IPS-15b (cell line): ENCODE data around the gene NEIL3.

Experiments
- H3K27me3 ChIP-seq: one replicate; pipeline ENCODE4 v1.6.1; 2013; ENCODE audit warnings: low read length; ENCODE audit not compliant: control insufficient read depth, insufficient read depth
- H3K36me3 ChIP-seq: one replicate; pipeline ENCODE4 v1.6.1; 2013; ENCODE audit warnings: low read length; ENCODE audit not compliant: control insufficient read depth, insufficient read depth
- H3K4me1 ChIP-seq: one replicate; pipeline ENCODE4 v1.6.1; 2013; ENCODE audit warnings: mild to moderate bottlenecking, low read length; ENCODE audit not compliant: control insufficient read depth, insufficient read depth
- H3K4me3 ChIP-seq: one replicate; pipeline ENCODE4 v1.5.1; 2013; ENCODE audit warnings: low read depth, low read length
- H3K9ac ChIP-seq: one replicate; pipeline ENCODE4 v1.6.1; 2013; ENCODE audit warnings: low read depth, mild to moderate bottlenecking, low read length
- H3K9me3 ChIP-seq: one replicate; pipeline ENCODE4 v1.6.1; 2013; ENCODE audit warnings: mild to moderate bottlenecking, low read length; ENCODE audit not compliant: control insufficient read depth, insufficient read depth

NEIL3 gene

DNA sequence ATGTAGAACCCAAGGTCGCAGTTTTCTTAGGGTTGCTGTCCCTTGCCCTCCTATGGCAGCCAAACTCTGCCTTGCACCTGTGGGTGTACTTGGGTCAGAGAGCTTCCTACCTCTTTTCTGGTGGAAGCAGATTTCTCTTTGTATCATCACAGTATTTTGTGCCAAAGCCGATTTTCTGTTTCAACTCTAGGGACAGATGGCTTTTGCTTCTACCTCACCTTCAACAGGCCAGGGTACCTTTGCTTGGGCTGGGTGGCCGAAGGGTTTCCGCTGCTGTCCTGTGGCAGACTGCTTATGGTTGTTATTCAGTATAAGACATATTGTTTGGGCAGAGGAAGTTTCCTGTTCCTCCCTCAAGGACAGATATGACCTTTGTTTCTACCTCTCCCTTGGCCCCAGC, 22.4 kb downstream of the NEIL3 start:
- no peaks in the 10 kb centered on the region for H3K4me1 ChIP-seq
- no peak overlapping the region for H3K9ac ChIP-seq
- no peak overlapping the region for H3K4me3 ChIP-seq
- H3K27me3 ChIP-seq = no peaks in the 10 kb centered on the region
- H3K9me3 ChIP-seq = no peaks in the 10 kb centered on the region
- peaks cover 3% of the 10 kb centered on the region for H3K36me3 ChIP-seq

- H3K36me3 ChIP-seq = peaks cover 3% of the 10 kb centered on the region
- H3K4me1 ChIP-seq = no peaks in the 10 kb centered on the region
- H3K9me3 ChIP-seq = no peaks in the 10 kb centered on the region
- no peak overlapping the region for H3K4me3 ChIP-seq
- H3K9ac ChIP-seq = no peak overlapping the region
- no peaks in the 10 kb centered on the region for H3K27me3 ChIP-seq
Measured at GRCh38 chr4:177339477-177340374, 30.1 kb downstream of the NEIL3 start.

DNA sequence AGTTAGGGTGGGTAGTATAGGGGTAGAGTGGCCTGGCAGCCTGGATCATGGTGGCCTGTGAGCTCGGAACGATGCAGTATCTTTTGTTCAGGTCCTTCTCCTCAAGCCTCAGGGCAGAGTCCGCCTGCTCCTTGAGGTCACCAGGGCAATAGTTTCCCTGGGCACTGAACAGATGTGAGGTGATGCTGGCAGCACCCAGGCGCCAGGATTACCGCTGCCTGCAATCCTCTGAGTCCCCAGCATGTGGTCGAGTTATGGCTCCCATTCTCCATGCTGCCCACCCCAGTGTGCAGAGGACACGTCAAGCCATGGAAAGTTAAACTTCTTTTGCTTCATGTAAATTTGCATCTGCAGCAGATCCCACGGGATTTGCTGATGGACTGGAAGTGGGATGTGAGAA, 38.7 kb downstream of the NEIL3 start:
- Histone ChIP-seq H3K9me3 (no peaks in the 10 kb centered on the region), H3K36me3 (no peaks in the 10 kb centered on the region), H3K27me3 (no peaks in the 10 kb centered on the region), H3K4me3 (no peak overlapping the region), H3K4me1 (no peaks in the 10 kb centered on the region), H3K9ac (no peak overlapping the region)

- no peaks in the 10 kb centered on the region for H3K4me1 ChIP-seq
- no peak overlapping the region for H3K4me3 ChIP-seq
- no peaks in the 10 kb centered on the region for H3K9me3 ChIP-seq
- H3K36me3 ChIP-seq = no peaks in the 10 kb centered on the region
- no peaks in the 10 kb centered on the region for H3K27me3 ChIP-seq
- H3K9ac ChIP-seq = no peak overlapping the region
Measured at GRCh38 chr4:177349191-177349590, 39.5 kb downstream of the NEIL3 start.

DNA sequence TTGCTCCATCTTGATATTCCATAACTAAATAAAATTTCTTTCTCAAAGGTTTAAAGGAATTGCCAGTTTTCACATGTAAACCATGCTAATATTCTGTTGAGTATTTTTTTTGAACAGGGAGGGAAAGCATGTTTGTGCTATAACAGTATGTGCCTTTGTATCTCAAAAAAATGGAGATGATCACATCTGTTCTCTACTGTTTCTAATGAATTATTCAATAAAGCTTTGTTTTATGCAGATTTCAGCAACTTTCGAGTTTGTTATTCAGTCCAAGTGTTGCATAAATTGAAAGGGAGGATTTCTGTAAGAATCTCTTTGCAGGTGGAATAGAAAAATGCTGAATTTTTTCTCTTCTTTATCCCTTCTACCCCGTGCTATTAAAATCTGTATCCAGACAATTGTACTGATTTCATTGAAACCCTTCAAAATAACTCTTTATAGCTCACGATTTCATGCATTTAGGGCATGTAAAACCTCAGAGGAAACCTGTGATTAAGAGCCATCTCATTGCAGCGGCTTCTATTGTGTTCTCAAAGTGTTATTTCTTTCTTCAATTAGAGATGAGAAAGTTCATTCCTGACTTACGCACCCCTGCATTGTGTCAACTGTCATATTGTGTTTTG, 42.1 kb downstream of the NEIL3 start:
- H3K36me3 ChIP-seq = no peaks in the 10 kb centered on the region
- H3K9ac ChIP-seq = no peak overlapping the region
- H3K9me3 ChIP-seq = no peaks in the 10 kb centered on the region
- no peaks in the 10 kb centered on the region for H3K4me1 ChIP-seq
- H3K27me3 ChIP-seq = no peaks in the 10 kb centered on the region
- no peak overlapping the region for H3K4me3 ChIP-seq

DNA sequence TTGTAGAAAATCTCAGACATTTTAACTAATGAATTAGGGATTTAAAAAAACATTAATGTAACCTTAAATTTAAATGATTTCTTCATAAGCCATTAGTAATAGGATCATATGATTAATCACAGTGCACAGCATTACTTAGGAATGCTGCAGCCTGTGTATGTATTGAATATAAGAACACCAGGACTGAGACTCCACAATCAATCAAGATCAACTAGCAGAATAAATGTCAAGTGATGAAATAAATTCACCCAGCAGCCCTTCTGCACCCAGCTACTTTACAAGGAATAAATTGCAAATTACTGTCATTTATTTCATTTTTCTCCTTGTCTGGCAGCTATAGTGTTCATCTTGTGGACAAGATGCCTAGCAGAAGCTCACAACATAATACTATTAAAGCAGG, 46.5 kb downstream of the NEIL3 start:
- Histone ChIP-seq H3K9me3 (no peaks in the 10 kb centered on the region), H3K4me3 (no peak overlapping the region), H3K27me3 (no peaks in the 10 kb centered on the region), H3K9ac (no peak overlapping the region), H3K4me1 (no peaks in the 10 kb centered on the region), H3K36me3 (no peaks in the 10 kb centered on the region)

DNA sequence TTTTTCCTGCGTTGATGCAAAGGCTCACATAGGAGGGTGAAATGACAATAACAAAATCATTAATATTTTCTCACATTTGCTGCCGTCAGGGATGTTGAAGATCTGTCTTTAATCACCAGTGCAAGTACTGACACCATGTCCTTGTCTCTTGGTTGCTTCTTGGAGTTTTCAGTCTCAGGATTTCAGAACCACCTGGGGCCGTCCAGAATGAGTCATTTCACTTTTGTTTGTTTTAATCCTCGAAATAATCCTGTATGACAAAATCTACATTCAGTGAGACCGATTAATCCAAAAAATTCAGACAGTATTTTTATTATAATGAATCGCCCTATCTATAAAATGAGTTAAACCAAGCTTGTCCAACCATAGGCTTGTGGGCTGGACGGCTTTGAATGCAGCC, 47.2 kb downstream of the NEIL3 start:
- no peaks in the 10 kb centered on the region for H3K36me3 ChIP-seq
- no peaks in the 10 kb centered on the region for H3K27me3 ChIP-seq
- no peak overlapping the region for H3K4me3 ChIP-seq
- H3K4me1 ChIP-seq = no peaks in the 10 kb centered on the region
- H3K9me3 ChIP-seq = no peaks in the 10 kb centered on the region
- H3K9ac ChIP-seq = no peak overlapping the region

DNA sequence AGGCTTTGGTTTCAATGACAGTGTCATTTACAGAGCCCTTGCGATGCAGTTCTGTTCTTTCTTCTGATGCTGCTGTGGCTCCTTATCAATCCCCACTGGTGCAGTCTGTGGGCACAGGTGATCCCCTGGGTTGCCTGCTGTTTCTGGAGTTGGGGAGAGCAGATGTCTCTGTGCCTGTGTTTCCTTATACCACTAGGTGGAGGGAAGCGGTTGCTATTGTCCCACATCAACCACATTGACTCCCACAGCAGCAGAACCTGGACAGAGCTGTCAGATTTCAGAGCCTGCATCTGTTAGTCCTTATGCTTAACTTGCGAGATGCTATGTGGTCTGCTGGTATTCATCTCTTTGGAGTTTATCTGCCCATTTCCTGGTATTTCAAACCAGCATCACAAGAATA, 57.7 kb downstream of the NEIL3 start:
- Histone ChIP-seq H3K9ac (no peak overlapping the region), H3K27me3 (no peaks in the 10 kb centered on the region), H3K4me3 (no peak overlapping the region), H3K9me3 (no peaks in the 10 kb centered on the region), H3K4me1 (no peaks in the 10 kb centered on the region), H3K36me3 (no peaks in the 10 kb centered on the region)

DNA sequence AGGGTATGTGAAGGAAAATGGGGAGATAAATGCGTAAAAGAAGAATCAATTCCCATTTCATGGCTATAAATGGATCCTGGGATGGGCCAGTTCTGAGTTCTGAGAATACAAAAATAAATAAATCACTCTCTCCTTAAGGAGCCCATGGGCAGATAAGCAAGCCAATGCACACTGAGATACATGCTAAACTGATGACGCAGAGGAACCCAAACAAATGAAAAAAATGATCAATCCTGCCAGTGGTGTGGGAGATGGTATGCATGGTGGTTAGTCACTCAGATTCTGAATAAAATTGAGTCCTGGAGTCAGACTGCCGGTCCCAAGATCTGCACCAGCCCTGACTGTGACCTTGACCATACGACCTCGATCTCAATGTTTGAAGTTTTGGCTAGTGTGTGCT, 59.7 kb downstream of the NEIL3 start:
- H3K27me3 ChIP-seq = no peaks in the 10 kb centered on the region
- no peaks in the 10 kb centered on the region for H3K36me3 ChIP-seq
- H3K4me3 ChIP-seq = no peak overlapping the region
- no peaks in the 10 kb centered on the region for H3K9me3 ChIP-seq
- no peaks in the 10 kb centered on the region for H3K4me1 ChIP-seq
- H3K9ac ChIP-seq = no peak overlapping the region

DNA sequence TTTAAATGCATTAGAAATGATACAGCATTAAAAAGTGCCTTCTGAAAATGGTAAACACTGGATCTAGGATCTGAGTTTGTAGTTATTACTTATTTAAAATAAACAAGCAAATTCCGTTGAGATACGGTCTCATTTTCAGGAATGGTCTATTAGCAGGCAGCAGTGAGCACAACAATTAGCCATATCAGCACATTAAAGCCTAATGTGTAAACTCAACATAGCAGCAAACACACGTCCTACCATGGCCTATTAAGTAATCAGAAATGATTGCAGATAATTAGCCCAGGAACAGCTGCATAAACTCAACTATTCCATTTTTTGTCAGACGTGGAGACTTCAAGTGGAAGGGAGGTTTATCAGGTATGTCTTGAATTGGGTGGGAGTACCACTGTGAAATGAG, 61.8 kb downstream of the NEIL3 start:
- H3K9ac ChIP-seq = no peak overlapping the region
- no peak overlapping the region for H3K4me3 ChIP-seq
- H3K4me1 ChIP-seq = no peaks in the 10 kb centered on the region
- H3K9me3 ChIP-seq = no peaks in the 10 kb centered on the region
- no peaks in the 10 kb centered on the region for H3K27me3 ChIP-seq
- no peaks in the 10 kb centered on the region for H3K36me3 ChIP-seq

DNA sequence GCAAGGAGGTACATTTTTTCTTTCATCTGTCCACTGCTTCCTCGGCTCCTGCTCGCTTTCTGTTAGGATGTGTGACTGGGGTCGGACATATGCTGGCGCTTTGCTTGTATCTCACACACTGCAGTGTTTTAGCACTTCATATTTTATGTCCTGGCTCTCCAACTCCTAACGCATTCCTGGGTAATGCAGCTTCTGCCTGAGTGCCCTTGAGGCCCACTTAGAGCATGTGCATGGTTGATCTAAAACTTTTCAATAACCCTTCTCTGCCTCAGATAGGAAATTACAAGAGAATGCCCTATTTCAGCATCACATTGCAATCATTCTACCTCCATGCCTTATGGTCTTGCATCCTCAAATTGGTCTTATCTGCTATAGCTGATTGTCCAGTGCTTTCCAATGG, 65.3 kb downstream of the NEIL3 start:
- Histone ChIP-seq H3K27me3 (no peaks in the 10 kb centered on the region), H3K4me3 (no peak overlapping the region), H3K9ac (no peak overlapping the region), H3K9me3 (no peaks in the 10 kb centered on the region), H3K36me3 (no peaks in the 10 kb centered on the region), H3K4me1 (no peaks in the 10 kb centered on the region)

DNA sequence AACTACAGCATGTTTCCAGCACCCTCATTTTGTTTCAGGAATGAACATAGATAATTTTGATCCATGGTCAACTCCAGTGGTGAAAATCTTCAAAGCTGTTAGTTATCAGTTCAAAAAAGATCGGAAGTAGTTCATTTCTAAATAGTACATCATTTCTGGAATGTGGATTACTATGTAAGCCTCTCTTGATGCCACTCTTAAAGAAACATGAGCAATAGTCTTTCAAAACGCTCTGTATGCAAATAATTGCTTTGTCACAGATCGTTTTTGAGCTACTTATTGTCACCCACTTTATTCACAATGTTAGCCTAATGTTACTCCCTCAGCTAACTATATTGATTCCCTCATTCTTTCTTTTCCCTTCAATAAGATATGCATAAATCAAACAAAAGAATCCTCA, 65.7 kb downstream of the NEIL3 start:
- Histone ChIP-seq H3K27me3 (no peaks in the 10 kb centered on the region), H3K9me3 (no peaks in the 10 kb centered on the region), H3K9ac (no peak overlapping the region), H3K36me3 (no peaks in the 10 kb centered on the region), H3K4me3 (no peak overlapping the region), H3K4me1 (no peaks in the 10 kb centered on the region)
